Stimulated activated CD8-positive, alpha-beta memory T cell treated with anti-CD3 and anti-CD28 coated beads, Interleukin-7, amount 100 ng/mL, for 4 hours (primary cell): ENCODE data around the gene SH3PXD2A.
A peak's percentile ranks its signal among the peaks of the same experiment; 100 is the strongest.
"Not testable (repeated sequence)": the region's sequence is repeated elsewhere in the genome, so short reads cannot be mapped to it uniquely, and the experiment has no call there.

Experiments used
- DNase-seq, 2 donors: peaks; one replicate each; pipeline ENCODE4 v3.0.0-alpha.2; 2020; ENCODE audit warnings: low read depth in 2 of 2

Gene SH3PXD2A

GRCh38 chr10:103791858-103792257, 63.5 kb downstream of the SH3PXD2A start:
- DNase-seq: no peak

- DNase-seq: no peak
Observed at GRCh38 chr10:103791291-103791690, 64.1 kb downstream of the SH3PXD2A start.

- DNase-seq: no peak
Observed at GRCh38 chr10:103790580-103790979, 64.8 kb downstream of the SH3PXD2A start.

GRCh38 chr10:103789771-103790201, 65.6 kb downstream of the SH3PXD2A start:
- DNase-seq: no peak

GRCh38 chr10:103789161-103789560, 66.2 kb downstream of the SH3PXD2A start:
- DNase-seq: no peak

GRCh38 chr10:103787331-103787730, 68.0 kb downstream of the SH3PXD2A start:
- no peak for DNase-seq

GRCh38 chr10:103786020-103786419, 69.4 kb downstream of the SH3PXD2A start:
- no peak for DNase-seq

GRCh38 chr10:103784723-103785418, 70.5 kb downstream of the SH3PXD2A start:
- DNase-seq: no peak

GRCh38 chr10:103784089-103784488, 71.3 kb downstream of the SH3PXD2A start:
- no peak for DNase-seq

- DNase-seq: no peak
Observed at GRCh38 chr10:103783681-103784080, 71.7 kb downstream of the SH3PXD2A start.

GRCh38 chr10:103781329-103782061, 73.9 kb downstream of the SH3PXD2A start:
- no peak for DNase-seq

- DNase-seq: no peak
Observed at GRCh38 chr10:103780242-103781149, 74.9 kb downstream of the SH3PXD2A start.

- DNase-seq: no peak
Observed at GRCh38 chr10:103778358-103779139, 76.8 kb downstream of the SH3PXD2A start.

- no peak for DNase-seq
Observed at GRCh38 chr10:103776878-103777591, 78.3 kb downstream of the SH3PXD2A start.

- DNase-seq: no peak
Observed at GRCh38 chr10:103775776-103776175, 79.6 kb downstream of the SH3PXD2A start.

- not testable (repeated sequence) for DNase-seq
Observed at GRCh38 chr10:103772846-103773245, 82.5 kb downstream of the SH3PXD2A start.

- peak in 1 of 2 donors; percentile 46 for DNase-seq
Observed at GRCh38 chr10:103772096-103772845, 83.1 kb downstream of the SH3PXD2A start.

GRCh38 chr10:103770139-103770538, 85.2 kb downstream of the SH3PXD2A start:
- no peak for DNase-seq

GRCh38 chr10:103769176-103769575, 86.2 kb downstream of the SH3PXD2A start:
- DNase-seq: no peak

- no peak for DNase-seq
Observed at GRCh38 chr10:103768345-103768744, 87.0 kb downstream of the SH3PXD2A start.
